Muscle of arm (tissue), 12 donors: ENCODE data around the gene CD81. TPM values are rescaled to one million over a fixed set of nuclear protein-coding genes. Genes with fewer than 3 reads are reported as not detected.
A peak's percentile ranks its signal among the peaks of the same experiment; 100 is the strongest.

Experiments
- DNase-seq: peaks from one replicate; pipeline ENCODE4 v3.0.0-alpha.2; 2013
- polyA plus RNA-seq, 12 donors: library from polyadenylated mRNA; unstranded; fragments of 120-200 nt; gene quantifications; one replicate each; pipeline ENCODE4 v1.2.1, GENCODE V29; 2013; ENCODE audit not compliant: insufficient read length in 12 of 12

Gene CD81
- polyA plus RNA-seq, 12 donors, result 322 to 577 (median 435) TPM

DNA sequence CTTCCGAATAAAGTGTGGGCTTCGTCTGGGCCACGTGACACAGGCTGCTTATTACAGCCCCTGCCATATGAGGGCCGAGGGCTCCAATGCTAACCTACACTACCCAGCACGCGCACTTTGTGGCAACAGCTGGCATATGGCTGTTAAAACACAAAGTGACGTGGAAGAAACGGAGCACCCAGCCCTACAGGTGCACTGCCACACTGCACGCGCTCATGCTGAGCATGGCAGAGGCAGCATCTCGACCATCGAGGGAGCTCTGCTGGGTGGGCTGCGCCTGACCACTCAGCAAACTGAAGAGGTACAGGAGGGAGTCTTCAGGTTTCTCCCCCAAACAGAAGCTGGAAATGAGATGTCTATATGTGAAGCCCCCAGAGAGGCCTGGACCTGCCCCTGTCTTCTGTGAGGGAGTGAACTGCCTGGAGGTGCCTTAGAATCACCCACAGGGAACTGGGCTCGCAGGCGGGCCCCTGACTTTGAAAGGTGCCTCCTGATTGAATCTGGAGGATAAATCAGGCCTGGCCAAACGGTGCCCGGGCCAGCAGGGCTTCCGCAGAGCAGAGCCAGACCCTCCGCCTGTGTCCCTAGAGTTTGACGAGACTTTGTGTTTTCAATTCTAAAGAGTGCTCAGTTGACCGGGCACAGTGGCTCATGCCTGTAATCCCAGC lies 41.7 kb downstream of the CD81 start:
- no peak for DNase-seq

DNA sequence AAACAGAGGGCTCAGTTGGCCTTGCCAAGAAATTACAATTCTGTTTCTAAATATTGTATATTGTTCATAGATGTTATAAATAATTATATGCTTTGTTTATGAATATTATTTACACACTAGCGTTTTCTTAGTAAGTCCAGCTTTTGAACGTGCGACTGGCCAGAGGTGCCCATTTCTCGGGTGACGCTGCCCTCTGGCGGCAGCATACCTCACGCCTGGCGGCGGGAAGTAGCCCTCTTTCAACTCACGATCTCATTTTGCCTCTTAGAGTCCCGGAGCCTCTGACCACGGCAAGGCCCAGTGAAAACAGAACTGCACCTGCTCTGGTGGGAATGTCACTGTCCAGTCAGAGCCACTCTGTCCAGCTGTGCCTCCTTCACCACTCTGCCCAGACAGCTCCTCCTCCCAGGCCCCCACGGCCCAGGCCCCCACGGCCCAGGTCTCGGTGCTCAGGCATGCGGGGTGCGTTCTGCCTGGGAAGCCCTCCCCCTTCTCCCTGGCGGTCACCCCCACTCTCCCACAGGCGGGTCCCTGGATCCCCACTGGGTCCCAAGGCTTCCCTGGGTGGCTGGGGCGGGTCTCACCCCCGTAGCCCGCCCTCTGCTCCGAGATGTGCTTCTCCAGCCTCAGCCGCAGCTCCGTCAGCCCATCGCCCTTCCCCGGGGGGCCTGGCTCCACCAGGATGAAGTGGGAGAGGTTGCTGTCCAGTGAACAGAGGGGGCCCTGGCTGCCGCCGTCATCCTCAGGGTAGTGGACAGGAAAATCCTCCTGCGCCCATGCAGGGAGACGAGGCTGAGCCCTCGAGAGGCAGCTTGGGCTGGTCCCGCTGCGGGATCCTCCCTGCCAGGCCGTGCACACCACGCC lies 42.8 kb downstream of the CD81 start:
- DNase-seq, result peak; percentile 80

DNA sequence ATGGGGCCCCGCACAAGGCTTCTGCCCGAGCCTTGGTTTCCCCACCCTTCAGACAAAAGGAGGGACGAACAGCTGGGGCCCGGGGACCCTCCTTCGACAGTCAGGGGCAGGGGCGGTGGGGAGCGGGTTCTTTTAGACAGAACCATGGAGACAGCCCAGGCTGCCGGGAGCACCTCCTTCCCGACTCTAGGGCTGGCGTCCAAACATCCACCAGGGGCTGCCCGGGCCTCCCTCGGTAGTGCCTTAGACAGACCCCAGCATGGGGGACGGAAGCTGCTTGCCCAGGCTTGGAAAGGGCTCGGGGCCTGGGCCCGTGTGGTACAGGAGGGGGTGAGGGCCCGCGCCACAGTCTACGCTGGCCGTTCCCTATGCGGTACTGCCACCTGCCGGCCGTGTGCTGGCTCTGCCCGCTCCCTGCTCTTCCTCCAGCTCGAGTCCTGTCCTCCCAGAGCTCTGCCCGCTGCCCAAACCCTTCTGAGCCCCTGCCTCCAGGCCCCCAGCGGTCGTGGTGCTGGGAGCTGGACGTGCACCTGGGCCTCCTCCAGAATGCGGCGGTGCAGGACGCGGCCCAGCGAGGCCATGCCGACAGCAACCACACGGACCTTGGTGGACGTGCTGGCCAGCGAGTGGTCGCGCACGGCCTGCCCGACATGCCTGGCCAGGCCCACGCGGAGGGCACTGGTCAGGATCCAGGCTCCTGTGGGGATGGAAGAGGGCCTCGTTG lies 43.6 kb downstream of the CD81 start:
- DNase-seq, result peak; percentile 78

DNA sequence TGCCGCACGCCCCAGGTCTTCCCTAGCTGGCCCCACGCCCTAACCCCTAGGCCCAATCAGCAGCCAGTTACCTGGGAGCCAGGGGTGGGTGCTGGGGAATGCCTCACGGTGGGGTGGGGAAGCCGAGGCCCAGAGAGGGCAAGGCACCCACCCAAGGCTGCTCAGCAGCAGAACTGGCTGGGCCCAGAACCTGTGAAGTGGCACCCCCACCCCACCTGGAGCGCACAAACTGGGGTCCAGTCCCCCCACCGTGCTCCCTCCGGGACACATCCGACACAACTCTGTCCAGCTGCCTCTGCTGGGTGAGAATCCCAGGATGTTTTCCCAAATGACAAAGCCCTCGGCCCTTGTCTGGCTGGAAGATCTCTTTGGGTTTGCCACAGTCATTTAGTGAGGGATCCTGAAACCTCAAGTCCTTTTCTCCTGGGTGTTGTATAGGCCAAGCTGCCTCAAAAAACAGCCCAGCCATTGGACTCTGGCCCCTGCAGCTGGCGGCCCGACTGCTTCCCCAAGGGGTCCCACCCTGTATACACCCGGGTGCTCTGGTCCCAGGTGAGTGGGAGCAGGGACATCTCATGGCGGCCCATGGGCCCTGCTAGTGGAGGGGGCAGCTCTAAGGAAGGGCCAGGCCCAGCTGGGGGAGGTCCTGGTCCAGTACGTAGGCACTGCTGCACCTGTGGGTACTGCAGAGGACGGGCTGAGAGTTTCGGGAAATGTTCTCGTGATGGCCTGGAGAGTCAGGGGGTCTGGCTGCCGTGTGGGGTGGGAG lies 44.3 kb downstream of the CD81 start:
- no peak for DNase-seq

DNA sequence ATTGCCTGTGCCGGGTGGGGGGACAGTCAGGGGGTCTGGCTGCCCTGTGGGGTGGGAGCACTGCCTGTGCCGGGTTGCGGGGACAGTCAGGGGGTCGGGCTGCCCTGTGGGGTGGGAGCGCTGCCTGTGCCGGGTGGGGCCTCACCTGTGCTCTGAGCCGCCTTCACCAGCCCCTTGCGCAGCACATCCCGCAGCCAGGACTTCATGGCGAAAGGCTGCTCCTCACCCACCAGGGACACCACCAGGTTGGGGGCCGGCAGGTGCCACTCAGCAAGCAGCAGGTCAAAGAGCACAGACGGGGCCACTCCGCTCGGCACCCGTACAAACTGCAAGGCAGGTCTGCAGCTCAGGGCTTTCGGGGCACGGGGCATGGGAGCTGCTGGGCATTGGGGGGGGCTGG lies 44.9 kb downstream of the CD81 start:
- DNase-seq, result no peak

DNA sequence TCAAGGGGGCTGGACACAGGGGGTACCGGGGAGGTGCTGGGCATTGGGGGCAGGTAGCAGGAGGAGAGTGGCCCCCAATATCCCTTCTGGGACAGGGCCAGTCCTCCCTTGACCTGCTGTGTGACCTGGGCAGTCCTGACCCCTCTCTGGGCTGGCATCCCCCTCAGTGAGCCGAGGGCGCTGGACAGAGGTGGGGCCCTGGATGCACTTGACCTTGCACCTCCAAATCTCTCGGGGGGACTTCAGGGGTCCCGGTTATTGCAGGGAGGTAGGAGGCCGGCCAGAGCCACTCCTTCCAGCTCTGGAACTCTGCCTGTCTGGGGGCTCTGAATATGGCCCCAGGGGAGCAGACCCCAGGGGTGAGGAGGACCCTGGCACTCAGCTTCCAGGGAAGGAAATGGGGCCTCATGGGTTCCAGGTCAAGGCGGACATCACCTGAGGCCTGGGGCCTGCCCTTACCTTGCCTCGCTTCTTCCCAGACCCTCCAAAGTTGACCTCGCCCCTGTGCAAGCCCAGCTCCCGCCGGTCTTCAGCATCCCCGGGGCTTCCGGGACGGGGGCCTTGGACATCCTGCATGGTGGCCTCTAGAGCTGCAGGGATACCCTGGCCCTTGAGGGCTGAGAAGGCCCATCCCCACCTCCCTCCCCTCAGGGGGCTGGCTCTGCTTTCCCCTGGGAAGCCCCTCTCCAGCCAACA lies 45.5 kb downstream of the CD81 start:
- no peak for DNase-seq

DNA sequence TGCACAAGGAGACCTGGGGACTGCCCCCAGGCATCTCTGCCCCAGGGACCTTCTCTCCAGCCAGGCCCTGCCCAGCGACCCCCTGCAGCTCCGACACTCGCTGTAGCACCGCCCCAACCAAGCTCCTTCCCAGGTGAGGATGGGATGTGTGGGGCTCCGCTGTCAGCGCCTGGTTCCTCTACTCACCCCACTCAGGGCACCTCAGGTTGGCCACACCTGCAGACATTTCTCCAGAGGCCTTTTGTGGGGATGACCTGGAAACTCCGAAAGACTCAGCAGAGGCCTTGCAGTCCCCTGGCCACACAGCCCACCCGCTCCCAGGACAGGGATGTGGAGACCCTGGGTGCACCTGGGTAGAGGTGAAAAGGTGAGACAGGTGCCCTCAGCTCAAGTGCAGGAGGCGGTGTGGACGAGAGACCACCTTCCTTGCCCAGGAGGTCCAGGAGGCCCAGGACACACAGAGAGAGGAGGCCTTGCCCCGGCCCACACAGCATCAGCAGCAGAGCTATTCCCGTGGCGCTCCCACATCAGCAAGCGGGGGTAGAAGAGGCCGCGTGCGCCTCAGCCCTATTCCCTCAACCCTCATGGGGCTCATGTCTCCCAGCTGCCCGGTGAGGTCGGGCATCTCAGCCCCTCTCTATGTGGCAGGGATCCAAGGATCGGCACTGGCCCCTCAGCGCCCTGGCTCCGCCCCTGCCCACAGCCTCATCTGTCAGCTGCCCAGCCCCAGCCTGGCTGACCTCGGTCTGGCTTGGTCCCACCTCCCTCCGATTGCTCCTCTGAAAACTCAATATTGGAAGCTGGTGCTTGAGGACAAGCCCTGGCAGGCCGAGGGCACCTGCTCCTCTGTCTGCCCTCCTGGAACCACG lies 46.3 kb downstream of the CD81 start:
- DNase-seq, result no peak

DNA sequence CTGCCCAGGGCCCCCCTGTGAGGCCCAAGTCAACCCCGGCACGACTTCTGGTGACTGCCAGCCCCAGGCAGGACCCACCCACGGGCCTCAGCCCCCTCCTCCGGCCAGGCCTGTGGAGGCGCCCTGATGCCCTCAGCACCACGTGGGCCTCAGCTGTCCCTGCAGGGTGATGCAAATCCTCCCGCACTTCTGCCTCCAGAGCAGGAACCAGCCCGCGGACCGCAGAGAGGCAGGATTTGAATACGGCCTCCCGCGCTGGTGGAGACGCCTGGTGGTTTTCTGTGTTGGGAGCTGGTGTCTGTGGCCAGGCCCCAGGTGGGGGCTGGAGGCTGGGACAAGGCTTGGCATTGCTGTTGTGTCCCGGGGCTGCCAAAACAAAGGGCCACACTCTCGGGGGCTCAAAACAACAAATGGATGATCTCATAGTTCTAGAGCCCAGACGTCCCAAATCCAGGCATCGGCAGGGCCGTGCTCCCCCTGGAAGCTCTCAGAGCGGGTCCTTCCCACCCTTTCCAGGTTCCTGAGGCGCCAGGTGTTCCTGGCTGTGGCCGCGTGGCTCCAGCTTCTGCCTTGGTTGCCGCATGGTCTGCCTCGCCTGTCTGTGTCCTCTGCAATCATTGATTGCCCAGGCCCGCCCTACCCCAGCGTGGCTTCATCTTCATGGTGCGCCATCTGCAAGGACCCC lies 47.8 kb downstream of the CD81 start:
- no peak for DNase-seq

DNA sequence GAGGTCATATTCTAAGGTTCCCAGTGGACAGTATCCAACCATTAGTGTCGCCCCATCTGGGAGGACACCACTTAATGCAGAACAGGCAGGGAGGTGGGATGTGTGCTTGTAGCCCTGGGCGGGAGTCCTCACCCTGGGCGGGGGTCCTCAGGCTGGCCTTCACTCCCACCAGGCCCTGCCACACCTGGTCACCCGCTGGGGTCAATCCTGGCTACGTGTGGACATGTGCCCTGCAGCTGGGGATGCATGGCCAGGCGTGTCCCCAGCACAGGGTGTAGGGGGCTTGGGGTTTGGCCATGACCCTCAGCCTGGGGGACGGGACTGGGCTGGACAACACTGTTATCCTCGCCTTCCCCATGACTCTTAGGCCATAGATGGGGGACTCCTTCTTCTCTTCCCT lies 48.4 kb downstream of the CD81 start:
- no peak for DNase-seq

DNA sequence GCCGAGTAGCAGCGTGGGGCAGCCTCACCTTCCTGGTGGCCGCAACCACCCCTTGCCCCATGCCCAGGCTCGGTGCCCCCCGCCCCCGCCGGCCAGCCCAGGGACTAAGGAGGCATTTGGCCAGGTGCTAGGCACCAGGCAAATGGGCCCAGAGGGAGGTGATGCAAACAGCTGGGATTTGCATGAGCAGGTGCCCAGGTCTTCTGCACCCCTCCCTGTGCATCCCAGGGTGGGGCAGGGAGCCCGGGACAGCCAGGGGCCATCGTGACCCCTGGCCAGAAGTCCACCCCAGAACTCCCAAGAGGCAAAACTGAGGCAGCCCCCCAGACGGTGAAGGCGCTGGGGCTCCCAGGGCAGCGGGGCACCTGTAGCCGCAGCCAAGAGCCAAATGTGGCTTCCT lies 49.1 kb downstream of the CD81 start:
- no peak for DNase-seq

DNA sequence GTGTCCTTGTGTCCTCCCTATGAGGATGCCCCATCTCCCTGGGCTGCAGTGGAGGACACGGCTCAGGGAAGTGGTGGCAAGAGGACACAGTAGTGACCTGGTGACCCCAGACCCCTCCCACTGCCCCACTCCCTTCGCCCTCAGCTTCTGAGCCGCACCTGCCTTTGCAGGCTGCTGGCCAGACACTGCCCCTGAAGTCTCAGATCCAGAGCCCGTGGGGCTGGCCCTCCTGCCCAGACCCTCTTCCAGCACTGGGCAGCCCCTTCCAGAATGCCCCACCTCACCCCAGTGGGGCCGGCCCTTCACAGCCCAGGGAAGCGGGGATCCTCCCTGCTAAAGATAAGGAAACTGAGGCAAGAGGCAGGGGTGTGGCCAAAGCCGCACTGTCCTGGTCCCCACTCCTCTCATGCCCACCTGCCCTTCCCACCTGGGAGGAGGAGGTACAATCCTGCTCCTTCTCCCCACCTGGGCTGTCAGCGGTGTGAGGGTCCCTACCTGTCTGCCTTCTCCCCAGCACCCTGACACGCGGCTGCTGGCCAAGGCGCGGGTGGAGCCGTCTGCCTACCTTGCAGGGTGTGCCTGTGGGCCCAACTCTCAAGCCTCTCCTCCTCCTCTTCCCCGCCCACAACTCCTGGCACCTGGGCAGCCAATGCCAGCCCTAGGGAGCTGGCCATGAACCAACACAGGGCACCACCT lies 49.9 kb downstream of the CD81 start:
- DNase-seq, result no peak

DNA sequence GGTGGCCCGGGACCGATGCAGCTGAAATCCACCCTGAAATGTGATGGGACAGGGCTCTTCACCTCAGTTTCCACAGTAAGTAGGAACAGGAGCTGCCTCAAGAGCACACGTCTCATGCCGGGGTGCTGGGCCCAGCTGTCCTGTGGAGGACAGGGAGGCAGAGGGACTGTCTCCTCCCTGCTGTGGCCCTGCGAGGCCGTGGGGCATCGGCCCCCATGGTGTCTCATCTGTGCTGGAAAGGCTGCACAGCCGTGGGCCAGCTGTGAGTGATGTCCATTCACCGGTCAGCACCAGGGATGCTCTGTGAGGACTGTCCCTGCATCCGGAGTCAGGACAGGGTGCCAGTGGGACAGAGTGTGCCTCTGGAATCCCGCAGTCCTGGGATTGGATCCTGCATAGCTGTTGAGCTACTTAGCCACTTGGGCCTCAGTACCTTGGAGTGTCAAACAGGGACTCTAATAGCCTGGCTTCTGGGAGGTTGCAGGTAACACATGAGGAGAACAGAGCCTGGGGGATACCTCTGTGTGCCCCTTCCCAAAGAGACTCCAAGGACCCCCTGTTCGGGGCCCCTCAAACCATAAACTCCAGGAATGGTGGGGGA lies 50.7 kb downstream of the CD81 start:
- no peak for DNase-seq

DNA sequence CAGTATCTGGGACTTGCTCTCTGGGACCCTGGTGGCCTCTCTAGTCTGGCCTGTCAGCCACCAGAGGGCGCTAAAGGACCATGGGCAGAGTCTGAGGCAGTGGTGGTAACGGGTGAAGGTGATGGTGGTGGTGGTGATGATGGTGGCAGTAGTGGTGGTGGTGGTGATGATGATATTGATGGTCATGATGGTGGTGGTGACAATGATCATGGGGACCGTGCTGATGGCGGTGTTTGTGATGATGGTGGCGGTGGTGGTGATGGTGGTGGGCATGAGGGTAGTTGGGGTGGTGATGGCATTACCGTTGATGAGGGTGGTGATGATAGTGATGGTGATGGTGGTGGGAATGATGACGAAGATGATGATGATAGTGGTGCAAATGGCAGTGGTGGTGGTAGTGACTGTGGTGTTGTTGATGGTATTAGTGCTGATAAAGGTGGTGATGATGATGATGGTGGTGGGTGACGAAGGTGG lies 51.2 kb downstream of the CD81 start:
- peak; percentile 46 for DNase-seq

DNA sequence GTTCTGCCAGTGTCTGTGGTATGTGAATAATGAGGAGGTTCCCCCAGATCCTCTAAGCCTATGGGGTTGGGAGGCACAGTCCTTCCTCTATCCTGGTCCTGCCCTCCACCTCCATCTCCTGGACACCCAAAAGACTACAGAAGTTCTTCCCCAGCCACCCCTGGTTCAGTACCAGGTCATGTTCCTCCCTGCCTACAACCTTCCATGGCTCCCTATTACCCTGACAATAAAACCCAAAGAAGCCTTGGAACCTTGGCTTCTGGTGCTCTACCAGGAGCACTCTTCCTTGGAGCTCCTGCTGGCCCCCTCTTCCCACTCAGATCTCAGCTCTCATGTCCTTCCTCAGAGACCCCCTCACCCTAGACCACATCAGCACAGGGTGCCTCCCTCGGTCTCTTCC lies 54.3 kb downstream of the CD81 start:
- DNase-seq, result no peak

DNA sequence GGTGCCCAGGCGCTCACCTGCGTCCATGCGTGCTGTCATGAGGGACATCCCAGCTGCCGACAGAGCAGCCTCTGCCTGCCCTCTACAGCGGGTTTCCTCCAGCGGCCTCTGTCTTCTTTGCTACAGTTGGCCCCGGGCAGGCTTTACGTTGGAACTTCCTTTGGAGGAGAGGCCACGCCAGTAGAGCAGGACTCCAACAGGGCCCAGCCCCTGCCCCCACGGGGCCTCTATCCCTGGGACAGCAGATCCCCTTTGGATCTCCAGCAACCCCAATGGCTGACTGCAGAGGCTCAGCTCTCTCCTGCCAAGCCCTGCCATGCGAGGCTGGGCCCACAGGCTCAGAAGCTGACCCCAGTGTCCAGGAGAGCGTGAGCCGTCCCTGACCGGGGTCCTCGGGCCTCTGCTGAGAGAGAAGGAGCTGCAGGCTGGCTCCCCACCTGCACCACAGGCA lies 55.1 kb downstream of the CD81 start:
- no peak for DNase-seq

DNA sequence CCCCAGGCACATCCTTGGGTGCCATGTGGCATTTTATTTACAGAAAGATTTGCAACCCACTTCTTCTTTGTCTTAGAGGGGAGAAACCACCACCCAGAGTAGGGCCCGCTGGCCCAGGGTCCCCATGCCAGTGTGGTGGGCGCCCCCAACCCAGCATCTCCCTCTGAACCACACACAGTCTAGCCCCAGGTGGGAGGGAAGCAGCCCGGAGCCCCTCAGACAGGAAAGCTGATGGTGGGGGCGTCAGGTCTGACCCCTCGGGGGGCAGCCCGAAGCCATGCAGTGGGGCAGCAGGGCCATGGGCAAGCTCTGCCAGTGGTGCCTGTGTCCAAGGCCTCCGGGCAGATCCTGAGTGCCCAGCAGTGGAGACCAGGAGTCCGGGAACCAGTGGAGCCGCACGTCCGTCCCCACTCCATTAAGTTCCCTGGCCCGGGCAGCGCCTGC lies 55.5 kb downstream of the CD81 start:
- DNase-seq, result no peak

DNA sequence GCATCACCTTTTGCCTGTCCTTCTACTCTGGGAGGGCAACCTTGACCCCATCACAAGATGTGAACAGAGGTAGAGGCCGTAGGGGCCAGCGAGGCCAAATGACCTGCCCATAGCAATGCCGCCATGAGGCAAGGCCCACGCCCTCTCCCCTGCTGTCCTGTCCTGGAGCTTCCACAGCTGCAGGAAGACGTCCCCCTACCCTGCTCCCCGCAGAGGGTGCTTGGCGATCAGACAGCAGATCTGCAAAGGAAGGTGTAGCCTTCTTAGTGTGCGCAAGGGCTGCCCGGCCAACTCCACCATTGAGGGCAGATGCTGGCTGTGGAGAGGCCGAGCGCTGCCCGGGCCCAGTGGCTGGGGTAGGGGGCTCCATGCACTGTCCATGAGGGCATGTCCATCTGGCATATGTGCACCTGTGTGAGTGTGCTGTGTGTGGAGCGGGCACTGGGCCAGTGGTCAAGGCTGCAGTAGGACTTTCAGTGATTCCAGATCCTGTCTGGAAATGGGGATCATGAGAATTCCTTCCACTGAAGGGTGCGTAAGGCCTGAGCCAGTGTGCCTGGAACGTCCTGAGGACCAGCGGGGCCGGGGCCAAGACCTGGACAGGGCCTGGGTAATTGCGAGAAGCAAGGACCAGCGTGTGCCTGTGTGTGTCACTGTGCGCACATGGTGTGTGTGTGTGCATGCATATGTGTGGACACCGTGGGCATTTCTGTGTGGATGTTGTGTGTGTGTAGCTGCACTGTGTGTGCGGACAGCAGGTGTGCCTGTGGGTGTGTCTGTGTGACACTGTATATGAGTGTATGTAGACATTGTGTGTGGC lies 56.2 kb downstream of the CD81 start:
- no peak for DNase-seq
